Measurements from ENCODE around the gene SERF2.
"Not testable (repeated sequence)": the region's sequence is repeated elsewhere in the genome, so short reads cannot be mapped to it uniquely, and the experiment has no call there.

Gene SERF2

DNA sequence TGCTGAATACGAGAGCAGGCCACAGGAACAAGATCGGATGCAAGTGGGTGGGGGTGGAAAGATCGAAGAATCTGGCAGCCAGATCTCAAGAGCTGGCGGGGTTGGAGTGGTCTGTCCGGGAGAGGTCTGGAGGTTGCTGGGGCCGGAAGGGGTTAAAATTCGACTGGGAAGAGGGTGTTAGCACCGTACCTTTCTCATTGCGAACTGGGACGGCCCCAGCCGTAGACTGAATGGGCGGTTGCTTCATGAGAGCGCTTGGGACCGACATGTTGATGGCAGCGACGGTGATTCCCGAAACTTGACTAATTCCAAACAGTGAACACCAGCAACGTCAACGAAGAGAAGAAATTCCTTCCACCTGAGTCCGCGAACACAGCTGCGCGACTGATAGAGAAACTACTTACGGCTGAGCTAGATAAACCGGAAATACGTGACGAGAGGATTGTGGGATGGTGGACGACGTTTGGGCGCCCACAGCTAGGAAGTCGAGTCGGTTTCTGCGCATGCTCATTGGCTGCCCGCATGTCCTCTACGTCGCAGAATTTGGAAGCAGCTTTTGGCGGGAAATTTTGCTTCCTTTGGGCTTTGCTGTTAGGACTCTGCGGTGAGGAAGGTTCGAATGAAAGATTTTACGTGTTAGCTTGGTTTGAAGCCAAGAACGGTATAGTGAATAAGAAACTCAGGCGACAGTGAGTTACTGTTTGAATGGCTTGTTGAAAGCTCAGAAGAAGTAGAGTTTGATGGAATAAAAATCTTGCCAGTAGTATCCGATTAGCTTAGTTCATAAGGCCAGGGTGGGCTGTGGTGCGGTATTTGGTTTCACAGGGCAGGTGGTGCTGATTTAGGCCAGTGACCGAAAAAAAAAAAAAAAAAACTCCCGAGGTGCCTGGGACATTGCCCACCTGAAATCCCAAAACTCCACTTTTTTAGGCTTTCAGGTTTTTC is 32.5 kb downstream of the SERF2 start, which contains the start of gene MFAP1:
Gene MFAP1, minus strand, starts transcription at position 389 of the 945 bp plus-strand sequence. Its CDS starts 121 bp downstream, at position 268.
- Histone ChIP-seq H3K4me3 (ENCODE audit: low read depth in 1 of 2, low read length in 2 of 2) (peak within 1 kb of the TSS; percentile 84 to 93), H3K4me1 (ENCODE audit: insufficient read depth, low read length) (peaks cover 22% of the 10 kb centered on the region)

DNA sequence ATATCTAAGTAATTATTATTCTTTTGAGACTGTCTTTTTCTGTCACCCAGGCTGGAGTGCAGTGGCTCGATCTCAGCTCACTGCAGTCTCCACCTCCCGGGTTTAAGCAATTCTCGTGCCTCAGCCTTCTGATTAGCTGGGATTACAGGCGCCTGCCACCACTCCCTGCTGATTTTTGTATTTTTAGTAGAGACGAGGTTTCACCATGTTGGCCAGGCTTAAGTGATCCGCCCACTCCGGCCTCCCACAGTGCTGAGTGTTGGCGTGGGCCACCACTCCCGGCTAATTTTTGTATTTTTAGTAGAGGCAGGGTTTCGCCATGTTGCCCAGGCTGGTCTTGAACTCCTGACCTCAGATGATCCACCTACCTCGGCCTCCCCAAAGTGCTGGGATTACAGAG is 33.2 kb downstream of the SERF2 start:
- not testable (repeated sequence) for H3K9ac ChIP-seq (ENCODE audit: low read length); H3K27ac ChIP-seq (ENCODE audit: low read depth, low read length); H3K4me3 ChIP-seq (ENCODE audit: low read depth in 1 of 2, low read length in 2 of 2); H3K9me3 ChIP-seq (ENCODE audit: low read length); H3K27me3 ChIP-seq (ENCODE audit: control insufficient read depth in 1 of 2, insufficient read depth in 2 of 2, low read length in 2 of 2); H3K36me3 ChIP-seq (ENCODE audit: insufficient read depth, low read length)
- H3K4me1 ChIP-seq (ENCODE audit: insufficient read depth, low read length) = peaks cover 22% of the 10 kb centered on the region

More for the DNA sequence above, 32.5 kb downstream of the SERF2 start, which contains the start of gene MFAP1:
- Histone ChIP-seq H3K9me3 (ENCODE audit: low read length) (no peaks in the 10 kb centered on the region), H3K9ac (ENCODE audit: low read length) (peak within 1 kb of the TSS; percentile 93), H3K27ac (ENCODE audit: low read depth, low read length) (peak within 1 kb of the TSS; percentile 87), H3K36me3 (ENCODE audit: insufficient read depth, low read length) (no peaks in the 10 kb centered on the region), H3K27me3 (ENCODE audit: control insufficient read depth in 1 of 2, insufficient read depth in 2 of 2, low read length in 2 of 2) (no peaks in the 10 kb centered on the region)

DNA sequence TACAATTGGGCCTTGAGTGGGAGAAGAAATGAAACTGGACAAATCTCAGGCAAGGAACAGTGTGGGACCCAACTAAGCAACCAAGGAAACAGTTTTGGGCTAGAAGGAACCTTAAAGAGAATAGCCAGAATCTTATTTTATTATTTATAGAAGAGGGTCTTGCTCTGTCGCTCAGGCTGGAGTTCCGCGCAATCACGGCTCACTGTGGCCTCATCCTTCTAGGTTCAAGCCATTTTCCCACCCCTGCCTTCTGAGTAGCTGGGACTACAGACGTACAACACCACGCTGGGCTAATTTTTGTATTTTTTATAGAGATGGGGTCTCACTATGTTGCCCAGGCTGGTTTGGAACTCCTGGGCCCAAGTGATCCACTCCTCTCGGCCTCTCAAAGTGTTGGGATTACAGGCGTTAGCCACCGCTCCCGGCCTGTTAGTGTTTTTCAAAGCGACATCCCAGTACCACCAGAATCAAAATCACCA is 33.9 kb downstream of the SERF2 start:
- H3K9me3 ChIP-seq (ENCODE audit: low read length) = no peaks in the 10 kb centered on the region
- no peaks in the 10 kb centered on the region for H3K27me3 ChIP-seq (ENCODE audit: control insufficient read depth in 1 of 2, insufficient read depth in 2 of 2, low read length in 2 of 2)
- H3K9ac ChIP-seq (ENCODE audit: low read length) = peak overlapping the region; percentile 49
- no peak overlapping the region for H3K27ac ChIP-seq (ENCODE audit: low read depth, low read length)
- H3K36me3 ChIP-seq (ENCODE audit: insufficient read depth, low read length) = no peaks in the 10 kb centered on the region
- peaks cover 22% of the 10 kb centered on the region for H3K4me1 ChIP-seq (ENCODE audit: insufficient read depth, low read length)
- H3K4me3 ChIP-seq (ENCODE audit: low read depth in 1 of 2, low read length in 2 of 2) = peak overlapping the region in 1 of 2 donors; percentile 84

- Histone ChIP-seq H3K36me3 (ENCODE audit: insufficient read depth, low read length) (no peaks in the 10 kb centered on the region), H3K4me1 (ENCODE audit: insufficient read depth, low read length) (peaks cover 22% of the 10 kb centered on the region), H3K9ac (ENCODE audit: low read length) (peak within 1 kb of the TSS; percentile 49), H3K9me3 (ENCODE audit: low read length) (no peaks in the 10 kb centered on the region), H3K4me3 (ENCODE audit: low read depth in 1 of 2, low read length in 2 of 2) (peak within 1 kb of the TSS; percentile 39 to 84), H3K27me3 (ENCODE audit: control insufficient read depth in 1 of 2, insufficient read depth in 2 of 2, low read length in 2 of 2) (no peaks in the 10 kb centered on the region), H3K27ac (ENCODE audit: low read depth, low read length) (peak within 1 kb of the TSS; percentile 55)
Measured at GRCh38 chr15:43826508-43827341, 34.6 kb downstream of the SERF2 start, which contains the start of gene WDR76. Gene WDR76 (plus strand): TSS chr15:43827002. CDS start chr15:43827033, 31 bp downstream.

- Histone ChIP-seq H3K4me1 (ENCODE audit: insufficient read depth, low read length) (peaks cover 15% of the 10 kb centered on the region), H3K4me3 (ENCODE audit: low read depth in 1 of 2, low read length in 2 of 2) (no peak overlapping the region), H3K9ac (ENCODE audit: low read length) (no peak overlapping the region), H3K27me3 (ENCODE audit: control insufficient read depth in 1 of 2, insufficient read depth in 2 of 2, low read length in 2 of 2) (no peaks in the 10 kb centered on the region), H3K27ac (ENCODE audit: low read depth, low read length) (no peak overlapping the region), H3K9me3 (ENCODE audit: low read length) (no peaks in the 10 kb centered on the region), H3K36me3 (ENCODE audit: insufficient read depth, low read length) (no peaks in the 10 kb centered on the region)
Measured at GRCh38 chr15:43828061-43828657, 36.0 kb downstream of the SERF2 start.

GRCh38 chr15:43829951-43830540 is 37.9 kb downstream of the SERF2 start:
- not testable (repeated sequence) for H3K27me3 ChIP-seq (ENCODE audit: control insufficient read depth in 1 of 2, insufficient read depth in 2 of 2, low read length in 2 of 2); H3K9me3 ChIP-seq (ENCODE audit: low read length); H3K9ac ChIP-seq (ENCODE audit: low read length); H3K36me3 ChIP-seq (ENCODE audit: insufficient read depth, low read length); H3K4me3 ChIP-seq (ENCODE audit: low read depth in 1 of 2, low read length in 2 of 2); H3K27ac ChIP-seq (ENCODE audit: low read depth, low read length); H3K4me1 ChIP-seq (ENCODE audit: insufficient read depth, low read length)

GRCh38 chr15:43830691-43831275 is 38.7 kb downstream of the SERF2 start:
- H3K36me3 ChIP-seq (ENCODE audit: insufficient read depth, low read length); H3K4me3 ChIP-seq (ENCODE audit: low read depth in 1 of 2, low read length in 2 of 2); H3K27me3 ChIP-seq (ENCODE audit: control insufficient read depth in 1 of 2, insufficient read depth in 2 of 2, low read length in 2 of 2); H3K9ac ChIP-seq (ENCODE audit: low read length); H3K27ac ChIP-seq (ENCODE audit: low read depth, low read length); H3K4me1 ChIP-seq (ENCODE audit: insufficient read depth, low read length); H3K9me3 ChIP-seq (ENCODE audit: low read length): not testable (repeated sequence)

- not testable (repeated sequence) for H3K4me3 ChIP-seq (ENCODE audit: low read depth in 1 of 2, low read length in 2 of 2); H3K9ac ChIP-seq (ENCODE audit: low read length); H3K27ac ChIP-seq (ENCODE audit: low read depth, low read length); H3K9me3 ChIP-seq (ENCODE audit: low read length); H3K27me3 ChIP-seq (ENCODE audit: control insufficient read depth in 1 of 2, insufficient read depth in 2 of 2, low read length in 2 of 2); H3K4me1 ChIP-seq (ENCODE audit: insufficient read depth, low read length); H3K36me3 ChIP-seq (ENCODE audit: insufficient read depth, low read length)
Measured at GRCh38 chr15:43831519-43832052, 39.5 kb downstream of the SERF2 start.

GRCh38 chr15:43832485-43832884 is 40.4 kb downstream of the SERF2 start:
- not testable (repeated sequence) for H3K9me3 ChIP-seq (ENCODE audit: low read length); H3K27me3 ChIP-seq (ENCODE audit: control insufficient read depth in 1 of 2, insufficient read depth in 2 of 2, low read length in 2 of 2); H3K4me1 ChIP-seq (ENCODE audit: insufficient read depth, low read length); H3K36me3 ChIP-seq (ENCODE audit: insufficient read depth, low read length); H3K9ac ChIP-seq (ENCODE audit: low read length); H3K4me3 ChIP-seq (ENCODE audit: low read depth in 1 of 2, low read length in 2 of 2); H3K27ac ChIP-seq (ENCODE audit: low read depth, low read length)

GRCh38 chr15:43845421-43845820 is 53.3 kb downstream of the SERF2 start:
- H3K27ac ChIP-seq (ENCODE audit: low read depth, low read length) = no peak overlapping the region

More at GRCh38 chr15:43845421-43845820, 53.3 kb downstream of the SERF2 start:
- no peaks in the 10 kb centered on the region for H3K9me3 ChIP-seq (ENCODE audit: low read length)
- no peaks in the 10 kb centered on the region for H3K4me1 ChIP-seq (ENCODE audit: insufficient read depth, low read length)
- H3K36me3 ChIP-seq (ENCODE audit: insufficient read depth, low read length) = no peaks in the 10 kb centered on the region
- H3K27me3 ChIP-seq (ENCODE audit: control insufficient read depth in 1 of 2, insufficient read depth in 2 of 2, low read length in 2 of 2) = no peaks in the 10 kb centered on the region
- H3K4me3 ChIP-seq (ENCODE audit: low read depth in 1 of 2, low read length in 2 of 2) = no peak overlapping the region
- H3K9ac ChIP-seq (ENCODE audit: low read length) = no peak overlapping the region

Data from muscle layer of colon (tissue), 2 donors.